Activated CD4-positive, alpha-beta memory T cell treated with anti-CD3 and anti-CD28 coated beads for 36 hours (primary cell): ENCODE measurements around the gene TLE2. TPM values are rescaled to one million over a fixed set of nuclear protein-coding genes. Genes with fewer than 3 reads are reported as not detected.
"Not testable (repeated sequence)": the region's sequence is repeated elsewhere in the genome, so short reads cannot be mapped to it uniquely, and the experiment has no call there.

ENCODE experiments used
- CTCF ChIA-PET: fragments of 350-600 bp; sonication (Branson Sonifier 250); formaldehyde crosslinking; loops from one replicate; lab custom pipeline; 2021; ENCODE audit warnings: antibody characterized with exemption, inconsistent platforms; lab: Charles Lee
- POLR2A ChIA-PET: fragments of 350-600 bp; sonication (Branson Sonifier 250); formaldehyde crosslinking; loops from one replicate; lab custom pipeline; 2021; ENCODE audit warnings: antibody characterized with exemption; lab: Charles Lee
- DNase-seq: peaks from one replicate; pipeline ENCODE4 v3.0.0-alpha.2; 2020
- H3K27ac Mint-ChIP-seq: one replicate; pipeline ENCODE4 v1.8.0; 2021; ENCODE audit warnings: mixed read lengths
- H3K27me3 Mint-ChIP-seq: one replicate; pipeline ENCODE4 v1.8.0; 2021; ENCODE audit warnings: mixed read lengths
- H3K36me3 Mint-ChIP-seq: one replicate; pipeline ENCODE4 v1.8.0; 2021; ENCODE audit warnings: mixed read lengths
- H3K4me1 Mint-ChIP-seq: one replicate; pipeline ENCODE4 v1.8.0; 2021; ENCODE audit warnings: low read depth, mixed read lengths
- H3K4me3 Mint-ChIP-seq: one replicate; pipeline ENCODE4 v1.8.0; 2021; ENCODE audit warnings: mild to moderate bottlenecking, mixed read lengths
- H3K9me3 Mint-ChIP-seq: one replicate; pipeline ENCODE4 v1.8.0; 2021; ENCODE audit warnings: mixed read lengths
- intact Hi-C: fragments of 100-400 bp; cut with micrococcal nuclease; formaldehyde crosslinking; loops from one replicate; pipeline ENCODE4 v1.15.1; 2023
- total RNA-seq, 2 experiments: library from RNA; stranded (reverse); gene quantifications; one replicate each; pipeline ENCODE4 v1.2.3, GENCODE V29; 2021

TLE2 gene
- total RNA-seq, 2 experiments from 2014 or later: 8.5 to 9.9 TPM

DNA sequence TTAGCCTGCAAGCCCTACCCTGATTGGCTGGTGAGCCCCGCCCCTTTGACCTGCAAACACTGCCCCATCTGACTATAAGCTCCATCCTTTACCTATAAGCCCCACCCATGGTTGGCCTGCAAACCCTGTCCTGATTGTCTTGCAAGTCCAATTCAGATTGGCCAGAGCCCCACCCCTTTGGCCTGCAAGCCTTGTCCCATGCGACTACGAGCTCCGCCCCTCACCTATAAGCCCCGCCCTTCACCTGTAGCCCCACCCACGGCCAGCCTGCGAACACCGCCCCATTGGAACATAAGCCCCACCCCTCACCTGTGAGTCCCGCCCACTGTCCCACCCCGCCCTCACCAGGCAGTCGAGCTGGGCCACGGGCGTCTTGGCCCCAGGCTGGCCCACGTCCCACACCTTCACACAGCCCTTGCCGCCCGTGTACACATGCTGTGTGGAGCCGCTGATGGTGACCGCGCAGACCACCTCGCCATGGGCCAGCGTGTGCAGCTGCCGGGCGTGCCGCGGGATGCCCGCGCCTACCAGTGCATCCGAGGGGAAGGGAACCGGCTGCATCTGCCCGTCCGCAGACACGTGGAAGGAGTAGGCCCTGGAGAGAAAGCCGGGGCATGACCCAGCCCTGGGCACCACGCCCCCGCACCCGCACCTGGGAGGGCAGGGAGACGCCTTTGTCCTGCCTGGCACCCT lies 22.9 kb downstream of the TLE2 start:
- no peaks in the 10 kb centered on the region for H3K27me3 Mint-ChIP-seq
- no peaks in the 10 kb centered on the region for H3K9me3 Mint-ChIP-seq
- H3K27ac Mint-ChIP-seq: no peak overlapping the region
- no peak overlapping the region for H3K4me3 Mint-ChIP-seq
- intact Hi-C loops: no loop called here
- H3K36me3 Mint-ChIP-seq: peaks cover 2% of the 10 kb centered on the region
- ChIA-PET CTCF (no interaction called here), POLR2A (no interaction called here)
- H3K4me1 Mint-ChIP-seq: no peaks in the 10 kb centered on the region
- DNase-seq: peak; percentile 28

DNA sequence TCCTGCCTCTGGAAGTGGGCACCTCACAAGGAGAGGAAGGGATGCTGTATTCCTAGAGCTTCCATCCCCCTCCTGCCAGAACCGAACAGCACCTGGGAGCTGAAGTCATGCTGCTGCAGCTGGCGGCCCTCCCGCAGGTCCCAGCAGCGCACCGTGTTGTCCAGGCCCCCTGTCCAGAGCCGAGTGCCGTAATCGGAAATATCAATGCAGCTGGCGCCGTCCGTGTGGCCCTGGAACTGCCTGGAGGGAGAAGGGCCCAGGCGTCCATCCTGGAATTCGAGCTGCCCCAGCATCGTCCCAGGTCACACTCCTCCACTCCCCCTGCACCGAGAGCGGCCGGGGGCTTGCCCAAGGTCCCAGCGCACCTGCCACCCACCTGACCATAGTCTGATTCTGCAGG lies 23.7 kb downstream of the TLE2 start:
- H3K4me1 Mint-ChIP-seq: no peaks in the 10 kb centered on the region
- DNase-seq: no peak
- POLR2A ChIA-PET: no interaction called here
- intact Hi-C loops: no loop called here
- no peaks in the 10 kb centered on the region for H3K27me3 Mint-ChIP-seq
- H3K9me3 Mint-ChIP-seq: no peaks in the 10 kb centered on the region
- H3K27ac Mint-ChIP-seq: no peak overlapping the region
- H3K36me3 Mint-ChIP-seq: no peaks in the 10 kb centered on the region
- no peak overlapping the region for H3K4me3 Mint-ChIP-seq
- CTCF ChIA-PET: interaction anchor here (0.6 to 2.2 kb wide), 4 partner anchors 55 to 103 kb away, joined by 3 to 8 read pairs (median 5); no protein-coding TSS in a partner anchor

- intact Hi-C loops: no loop called here
- no peak for DNase-seq
- no peak overlapping the region for H3K27ac Mint-ChIP-seq
- H3K4me3 Mint-ChIP-seq: no peak overlapping the region
- H3K36me3 Mint-ChIP-seq: no peaks in the 10 kb centered on the region
- CTCF ChIA-PET: interaction anchor here (1.4 to 2.2 kb wide), 3 partner anchors 72 to 104 kb away, joined by 3 to 8 read pairs (median 7); no protein-coding TSS in a partner anchor
- no peaks in the 10 kb centered on the region for H3K4me1 Mint-ChIP-seq
- no peaks in the 10 kb centered on the region for H3K9me3 Mint-ChIP-seq
- no peaks in the 10 kb centered on the region for H3K27me3 Mint-ChIP-seq
- POLR2A ChIA-PET: no interaction called here
Measured at GRCh38 chr19:3004522-3004921, 24.6 kb downstream of the TLE2 start.

DNA sequence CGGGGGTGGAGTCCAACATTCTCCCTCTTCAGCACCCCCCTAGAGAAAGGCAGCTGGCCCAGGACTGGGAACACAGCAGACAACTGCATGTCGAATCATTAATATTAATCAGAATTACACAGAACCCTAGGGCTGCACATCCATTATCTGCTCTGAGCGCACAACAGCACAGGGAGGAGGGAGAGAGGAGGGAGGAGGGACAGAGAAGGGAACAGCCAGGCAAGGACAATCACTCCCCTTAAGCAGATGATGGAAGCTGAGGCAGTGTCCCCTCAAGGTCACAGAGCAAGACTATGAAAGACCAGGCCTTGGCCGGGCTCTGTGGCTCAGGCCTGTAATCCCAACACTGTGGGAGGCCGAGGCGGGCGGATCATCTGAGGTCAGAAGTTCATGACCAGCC lies 26.0 kb downstream of the TLE2 start:
- Mint-ChIP-seq H3K4me1 (no peaks in the 10 kb centered on the region), H3K4me3 (no peak overlapping the region), H3K27ac (no peak overlapping the region), H3K9me3 (no peaks in the 10 kb centered on the region), H3K36me3 (peaks cover 4% of the 10 kb centered on the region), H3K27me3 (no peaks in the 10 kb centered on the region)
- intact Hi-C loops: no loop called here
- CTCF ChIA-PET: interaction anchor here (2.1 to 2.2 kb wide), 2 partner anchors 73 to 101 kb away, joined by 7 to 8 read pairs; no protein-coding TSS in a partner anchor
- POLR2A ChIA-PET: no interaction called here
- no peak for DNase-seq

- ChIA-PET POLR2A (no interaction called here), CTCF (no interaction called here)
- H3K36me3 Mint-ChIP-seq: peaks cover 4% of the 10 kb centered on the region
- intact Hi-C loops: no loop called here
- no peaks in the 10 kb centered on the region for H3K9me3 Mint-ChIP-seq
- no peak for DNase-seq
- no peak overlapping the region for H3K4me3 Mint-ChIP-seq
- H3K4me1 Mint-ChIP-seq: no peaks in the 10 kb centered on the region
- H3K27ac Mint-ChIP-seq: no peak overlapping the region
- no peaks in the 10 kb centered on the region for H3K27me3 Mint-ChIP-seq
Measured at GRCh38 chr19:3001235-3001800, 27.8 kb downstream of the TLE2 start.

DNA sequence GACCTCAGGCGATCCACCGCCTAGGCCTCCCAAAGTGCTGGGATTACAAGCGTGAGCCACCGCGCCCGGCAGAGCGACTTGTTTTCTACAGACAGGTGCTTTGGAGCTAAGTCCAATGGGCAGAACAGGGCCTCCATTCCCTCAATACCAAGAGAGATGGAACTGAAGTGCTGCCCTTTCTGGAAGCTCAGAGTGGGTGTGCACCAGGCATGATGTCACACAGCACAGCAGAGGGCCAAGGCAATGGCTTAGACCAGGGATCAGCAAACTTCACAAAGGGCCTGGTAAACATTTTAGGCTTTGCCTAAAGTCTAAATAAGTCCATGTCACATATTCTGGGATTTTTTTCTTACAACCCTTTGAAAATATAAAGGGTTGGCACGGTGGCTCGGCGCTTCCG lies 30.4 kb downstream of the TLE2 start:
- Mint-ChIP-seq H3K4me3 (no peak overlapping the region), H3K36me3 (peaks cover 4% of the 10 kb centered on the region), H3K4me1 (no peaks in the 10 kb centered on the region), H3K9me3 (no peaks in the 10 kb centered on the region), H3K27me3 (no peaks in the 10 kb centered on the region), H3K27ac (no peak overlapping the region)
- DNase-seq: no peak
- ChIA-PET CTCF (no interaction called here), POLR2A (no interaction called here)
- intact Hi-C loops: no loop called here

GRCh38 chr19:2997720-2998119 lies 31.4 kb downstream of the TLE2 start:
- Mint-ChIP-seq H3K9me3 (no peaks in the 10 kb centered on the region), H3K4me3 (no peak overlapping the region), H3K4me1 (no peaks in the 10 kb centered on the region), H3K36me3 (peaks cover 4% of the 10 kb centered on the region), H3K27ac (no peak overlapping the region), H3K27me3 (no peaks in the 10 kb centered on the region)
- intact Hi-C loops: no loop called here
- no peak for DNase-seq
- CTCF ChIA-PET: no interaction called here
- POLR2A ChIA-PET: no interaction called here

GRCh38 chr19:2994588-2995131 lies 34.4 kb downstream of the TLE2 start:
- H3K4me3 Mint-ChIP-seq: no peak overlapping the region
- no peaks in the 10 kb centered on the region for H3K27me3 Mint-ChIP-seq
- intact Hi-C loops: no loop called here
- H3K4me1 Mint-ChIP-seq: no peaks in the 10 kb centered on the region
- peaks cover 4% of the 10 kb centered on the region for H3K36me3 Mint-ChIP-seq
- no peaks in the 10 kb centered on the region for H3K9me3 Mint-ChIP-seq
- no peak overlapping the region for H3K27ac Mint-ChIP-seq
- DNase-seq: no peak
- POLR2A ChIA-PET: no interaction called here
- CTCF ChIA-PET: no interaction called here

DNA sequence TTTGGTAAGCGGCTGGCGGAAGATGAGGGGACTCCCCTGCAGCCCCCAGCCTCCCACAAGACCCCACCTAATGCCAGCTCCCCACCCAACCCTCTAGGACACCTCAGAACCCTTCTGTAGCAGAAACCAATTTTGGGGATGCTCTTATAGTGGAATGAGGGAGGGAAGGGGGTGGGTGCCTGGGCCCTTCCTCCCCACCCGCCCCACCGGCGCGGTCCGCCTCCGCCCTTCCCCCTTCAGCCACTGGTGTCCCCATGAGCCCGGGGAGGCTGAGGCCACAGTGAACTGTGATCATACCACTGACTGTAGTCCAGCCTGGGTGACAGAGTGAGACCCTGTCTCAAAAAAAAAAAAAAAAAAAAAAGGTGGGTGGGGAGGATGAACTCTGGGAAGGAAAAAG lies 35.5 kb downstream of the TLE2 start:
- no peak for DNase-seq
- no peaks in the 10 kb centered on the region for H3K27me3 Mint-ChIP-seq
- ChIA-PET CTCF (no interaction called here), POLR2A (no interaction called here)
- no peak overlapping the region for H3K4me3 Mint-ChIP-seq
- intact Hi-C loops: no loop called here
- no peak overlapping the region for H3K27ac Mint-ChIP-seq
- H3K4me1 Mint-ChIP-seq: no peaks in the 10 kb centered on the region
- no peaks in the 10 kb centered on the region for H3K9me3 Mint-ChIP-seq
- H3K36me3 Mint-ChIP-seq: no peaks in the 10 kb centered on the region

- no peaks in the 10 kb centered on the region for H3K27me3 Mint-ChIP-seq
- no peaks in the 10 kb centered on the region for H3K9me3 Mint-ChIP-seq
- intact Hi-C loops: no loop called here
- ChIA-PET CTCF (no interaction called here), POLR2A (no interaction called here)
- H3K4me1 Mint-ChIP-seq: no peaks in the 10 kb centered on the region
- H3K4me3 Mint-ChIP-seq: no peak overlapping the region
- no peaks in the 10 kb centered on the region for H3K36me3 Mint-ChIP-seq
- no peak for DNase-seq
- no peak overlapping the region for H3K27ac Mint-ChIP-seq
Measured at GRCh38 chr19:2992958-2993357, 36.1 kb downstream of the TLE2 start.

DNA sequence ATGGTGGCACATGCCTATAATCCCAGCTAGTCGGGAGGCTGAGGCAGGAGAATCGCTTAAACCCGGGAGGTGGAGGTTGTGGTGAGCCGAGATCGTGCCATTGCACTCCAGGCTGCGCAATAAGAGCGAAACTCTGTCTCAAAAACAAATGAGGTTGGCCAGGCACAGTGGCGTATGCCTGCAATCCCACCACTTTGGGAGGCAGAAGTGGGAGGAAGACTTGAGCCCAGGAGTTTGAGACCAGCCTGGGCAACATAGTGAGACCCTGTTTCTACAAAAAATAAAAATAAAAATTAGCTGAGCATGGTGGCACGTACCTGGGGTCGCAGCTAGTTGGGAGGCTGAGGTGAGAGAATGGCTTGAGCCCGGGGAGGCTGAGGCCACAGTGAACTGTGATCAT lies 36.7 kb downstream of the TLE2 start:
- H3K27ac Mint-ChIP-seq, H3K36me3 Mint-ChIP-seq, H3K4me3 Mint-ChIP-seq, CTCF ChIA-PET, H3K27me3 Mint-ChIP-seq, intact Hi-C loops, H3K4me1 Mint-ChIP-seq, H3K9me3 Mint-ChIP-seq, DNase-seq, POLR2A ChIA-PET: not testable (repeated sequence)

- DNase-seq: no peak
- CTCF ChIA-PET: interaction anchor here (1.2 kb wide), 1 partner anchor 119 kb away, joined by 3 read pairs; no protein-coding TSS in a partner anchor
- POLR2A ChIA-PET: no interaction called here
Measured at GRCh38 chr19:2989236-2989946, 39.7 kb downstream of the TLE2 start.

More at GRCh38 chr19:2989236-2989946, 39.7 kb downstream of the TLE2 start:
- H3K27me3 Mint-ChIP-seq: no peaks in the 10 kb centered on the region
- no peaks in the 10 kb centered on the region for H3K9me3 Mint-ChIP-seq
- H3K4me1 Mint-ChIP-seq: no peaks in the 10 kb centered on the region
- H3K4me3 Mint-ChIP-seq: no peak overlapping the region
- intact Hi-C loops: no loop called here
- no peak overlapping the region for H3K27ac Mint-ChIP-seq
- no peaks in the 10 kb centered on the region for H3K36me3 Mint-ChIP-seq
